Hindlimb muscle (tissue), 1 donor: ENCODE measurements around the gene BFAR. TPM values are rescaled to one million over a fixed set of nuclear protein-coding genes. Genes with fewer than 3 reads are reported as not detected.
"Not testable (repeated sequence)": the region's sequence is repeated elsewhere in the genome, so short reads cannot be mapped to it uniquely, and the experiment has no call there.

Experiments
- DNase-seq: peaks from one replicate; pipeline ENCODE4 v3.0.0-alpha.2; 2013
- polyA plus RNA-seq: library from polyadenylated mRNA; unstranded; fragments of 120-200 nt; gene quantifications from one replicate; pipeline ENCODE4 v1.2.1, GENCODE V29; 2013; ENCODE audit not compliant: insufficient read length

Gene BFAR, protein sequence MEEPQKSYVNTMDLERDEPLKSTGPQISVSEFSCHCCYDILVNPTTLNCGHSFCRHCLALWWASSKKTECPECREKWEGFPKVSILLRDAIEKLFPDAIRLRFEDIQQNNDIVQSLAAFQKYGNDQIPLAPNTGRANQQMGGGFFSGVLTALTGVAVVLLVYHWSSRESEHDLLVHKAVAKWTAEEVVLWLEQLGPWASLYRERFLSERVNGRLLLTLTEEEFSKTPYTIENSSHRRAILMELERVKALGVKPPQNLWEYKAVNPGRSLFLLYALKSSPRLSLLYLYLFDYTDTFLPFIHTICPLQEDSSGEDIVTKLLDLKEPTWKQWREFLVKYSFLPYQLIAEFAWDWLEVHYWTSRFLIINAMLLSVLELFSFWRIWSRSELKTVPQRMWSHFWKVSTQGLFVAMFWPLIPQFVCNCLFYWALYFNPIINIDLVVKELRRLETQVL
- 47.1 TPM for polyA plus RNA-seq

DNA sequence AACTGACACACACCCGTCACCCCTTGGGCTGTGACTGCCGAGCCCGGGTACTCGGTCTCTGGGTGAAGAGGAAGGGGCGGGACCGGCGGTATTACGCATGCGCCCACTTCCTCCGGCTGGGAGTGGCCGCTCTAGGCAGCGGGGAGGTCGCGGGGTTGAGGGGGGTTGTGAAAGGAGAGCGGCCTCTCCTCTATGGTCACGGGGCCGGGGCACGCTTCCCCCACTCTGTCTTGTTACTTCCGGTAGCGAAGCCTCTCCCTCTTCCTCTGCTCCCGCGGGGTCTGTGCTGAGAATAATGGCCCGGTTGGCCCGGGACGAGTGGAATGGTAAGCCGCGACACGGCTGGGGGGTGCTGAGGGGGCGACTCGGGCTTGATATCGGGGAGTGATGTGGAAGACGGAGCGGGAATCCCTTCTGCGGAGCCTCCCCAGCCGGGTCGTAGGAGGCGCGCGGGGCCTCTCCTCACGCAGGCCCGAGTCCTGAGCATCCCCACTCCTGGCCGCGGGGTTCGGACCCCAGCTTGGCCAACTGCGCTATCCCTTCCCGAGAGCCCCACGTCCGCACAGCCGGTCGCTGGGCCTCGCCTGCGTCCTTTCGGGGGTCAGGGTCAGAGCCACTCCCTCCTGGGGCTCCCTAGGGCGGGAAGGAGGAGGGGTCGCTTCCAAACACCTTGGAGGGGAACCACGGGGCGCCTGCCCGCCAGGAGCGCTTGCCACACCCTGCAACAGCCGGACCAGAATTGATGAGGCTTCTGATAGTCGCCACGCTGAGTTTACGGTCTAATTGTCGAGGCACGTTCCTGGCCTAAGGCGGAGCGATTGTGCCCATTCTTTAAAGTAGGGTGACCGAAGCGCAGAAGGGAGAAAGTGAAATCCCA is at the start of gene BFAR:
BFAR (plus strand) TSS at position 259 of the 877 bp plus-strand sequence. CDS start 11,396 bp downstream, outside the sequence.
- DNase-seq = peak; percentile 97

DNA sequence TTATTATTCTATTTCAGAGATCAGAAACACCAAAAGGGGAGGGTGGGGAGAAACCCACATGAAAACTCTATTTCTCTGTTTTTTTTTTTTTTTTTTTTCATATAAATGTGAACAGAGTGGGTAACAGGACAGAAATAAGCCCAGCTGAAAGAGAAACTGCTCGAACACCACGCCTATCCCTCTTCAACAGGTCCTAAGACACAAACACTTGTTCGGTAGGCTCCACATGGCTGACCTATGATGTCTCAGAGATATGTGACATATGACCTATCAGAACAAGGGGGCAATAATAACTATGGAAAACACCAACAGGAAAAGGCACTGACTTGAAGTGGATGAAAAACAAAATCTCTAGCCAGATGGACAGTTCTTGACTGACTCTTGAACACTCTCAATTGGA is 47.5 kb upstream of the BFAR start:
- no peak for DNase-seq

DNA sequence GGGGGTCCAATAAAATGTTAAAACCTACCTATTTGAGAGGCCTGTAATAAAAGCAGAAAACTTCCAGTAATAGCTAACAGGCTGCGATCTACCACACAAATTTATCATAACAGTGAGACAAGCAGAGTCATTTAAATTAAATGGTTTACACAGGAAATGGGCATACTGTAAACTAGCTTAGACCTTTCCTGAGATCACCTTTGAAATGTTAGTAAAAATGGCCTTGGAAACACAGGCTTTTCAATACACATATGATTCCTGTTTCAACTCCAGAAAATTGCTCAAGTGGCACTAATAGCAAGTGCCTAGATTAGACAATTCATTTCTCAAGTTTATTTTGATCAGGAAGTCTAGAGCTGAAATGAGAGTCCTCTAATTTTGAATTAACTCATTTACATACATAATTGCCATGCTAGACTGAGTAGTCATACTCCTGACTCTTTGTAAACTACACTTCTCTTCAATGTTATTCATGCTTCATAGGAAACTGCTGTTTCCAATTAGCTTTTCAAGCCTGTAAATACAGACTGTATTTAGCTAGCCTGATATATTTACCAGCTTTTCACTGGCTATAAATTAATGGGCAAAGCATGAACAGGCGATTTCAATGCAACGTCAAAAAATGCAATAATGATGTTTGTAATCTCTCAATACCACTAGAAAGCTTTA is 46.0 kb upstream of the BFAR start:
- DNase-seq = no peak

DNA sequence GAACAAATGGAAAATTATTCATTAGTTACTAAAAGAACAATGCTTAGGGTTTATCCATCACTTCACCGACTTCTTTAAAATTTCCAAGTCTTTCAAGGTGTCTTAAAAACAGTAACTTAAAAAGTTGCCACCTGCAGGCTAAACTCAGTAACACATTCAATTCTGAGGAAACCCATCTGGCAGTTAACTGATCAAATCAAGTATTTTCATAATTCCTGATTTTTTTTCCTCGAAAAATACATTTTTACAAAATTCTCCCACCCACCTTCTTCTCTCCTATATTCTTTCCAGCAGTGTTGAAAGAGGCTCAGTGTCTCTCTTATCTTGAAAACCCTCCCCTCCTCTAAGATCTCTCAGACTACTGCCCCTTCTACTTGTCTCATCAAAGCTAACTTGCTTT is 32.6 kb upstream of the BFAR start:
- DNase-seq = no peak

DNA sequence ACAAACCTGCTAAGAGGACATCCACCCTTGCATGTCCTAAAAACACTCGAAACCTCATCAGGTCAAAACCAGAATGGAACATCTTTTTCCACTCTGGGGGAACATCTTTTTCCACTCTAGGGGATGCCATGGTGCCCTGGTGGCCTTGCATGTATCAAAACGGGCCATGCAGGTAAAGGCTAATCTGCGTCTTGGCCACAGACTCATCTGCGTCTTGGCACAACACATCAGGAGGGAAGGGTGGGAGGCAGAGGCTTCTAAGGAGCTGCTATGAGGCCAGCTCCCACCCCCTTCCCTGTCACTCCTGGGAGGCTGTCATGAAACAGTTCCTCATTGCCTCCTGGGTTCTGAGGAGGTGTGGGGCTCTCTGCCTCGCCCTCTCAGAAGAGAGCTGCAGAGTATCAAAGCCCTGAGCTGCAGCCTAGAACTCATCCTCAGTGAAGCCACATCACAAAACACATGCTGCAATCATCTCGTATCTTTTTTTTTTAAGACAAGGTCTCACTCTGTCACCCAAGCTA is 30.2 kb upstream of the BFAR start:
- DNase-seq = no peak

DNA sequence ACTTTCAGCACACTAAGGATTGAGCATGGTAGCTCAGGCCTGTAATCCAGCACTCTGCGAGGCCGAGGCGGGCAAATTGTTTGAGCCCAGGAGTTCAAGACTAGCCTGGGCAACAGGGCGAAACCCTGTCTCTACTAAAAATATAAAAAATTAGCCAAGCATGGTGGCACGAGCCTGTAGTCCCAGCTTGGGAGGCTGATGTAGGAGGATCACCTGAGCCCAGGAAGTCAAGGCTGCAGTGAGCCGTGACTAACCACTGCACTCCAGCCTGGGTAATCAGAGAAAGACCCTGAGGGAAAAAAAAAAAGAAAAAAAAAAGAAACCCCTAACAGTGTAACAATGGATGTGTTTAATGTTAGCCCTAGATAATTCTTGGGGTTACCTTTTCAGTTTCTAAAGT is 26.6 kb upstream of the BFAR start:
- no peak for DNase-seq

DNA sequence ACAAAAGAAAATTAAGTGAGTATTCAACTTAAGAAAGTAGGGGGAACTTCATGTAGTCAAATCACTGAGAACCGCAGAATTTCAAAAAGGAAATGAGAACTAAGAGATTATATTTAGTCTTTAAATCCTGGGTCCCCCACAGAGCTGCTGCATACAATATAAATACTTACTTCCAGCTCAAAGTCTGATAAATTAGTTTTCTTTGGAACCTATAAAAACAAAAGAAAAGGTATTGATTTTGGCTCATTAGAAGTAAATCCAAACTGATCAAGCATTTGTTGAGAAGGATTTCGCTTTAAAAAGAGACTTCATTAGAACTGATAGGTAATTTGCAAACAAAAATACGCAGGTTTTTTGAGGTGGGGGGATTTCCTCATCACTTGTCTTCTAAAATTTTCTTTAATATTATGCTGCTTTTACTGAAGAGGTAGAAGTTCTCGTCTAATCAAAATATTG is 24.6 kb upstream of the BFAR start:
- DNase-seq = no peak

DNA sequence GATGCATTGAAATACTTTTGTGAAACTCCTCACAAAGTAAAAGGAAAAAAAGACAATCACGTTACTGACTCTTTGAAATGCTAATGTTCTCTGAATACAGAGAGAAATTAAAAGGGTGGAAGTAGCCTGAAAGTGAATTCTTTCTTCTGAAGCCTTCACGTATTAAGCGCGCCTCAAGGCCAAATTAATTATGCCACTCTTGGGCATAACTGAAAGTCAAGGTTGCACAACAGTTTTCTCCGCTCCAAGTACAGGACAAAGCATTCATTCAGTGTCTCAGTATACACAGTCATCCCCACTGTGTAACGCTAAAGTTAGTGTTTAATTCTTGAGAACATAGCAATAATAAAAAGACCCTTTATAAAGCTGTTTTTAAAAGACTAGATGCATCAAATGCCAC is 24.1 kb upstream of the BFAR start:
- no peak for DNase-seq

DNA sequence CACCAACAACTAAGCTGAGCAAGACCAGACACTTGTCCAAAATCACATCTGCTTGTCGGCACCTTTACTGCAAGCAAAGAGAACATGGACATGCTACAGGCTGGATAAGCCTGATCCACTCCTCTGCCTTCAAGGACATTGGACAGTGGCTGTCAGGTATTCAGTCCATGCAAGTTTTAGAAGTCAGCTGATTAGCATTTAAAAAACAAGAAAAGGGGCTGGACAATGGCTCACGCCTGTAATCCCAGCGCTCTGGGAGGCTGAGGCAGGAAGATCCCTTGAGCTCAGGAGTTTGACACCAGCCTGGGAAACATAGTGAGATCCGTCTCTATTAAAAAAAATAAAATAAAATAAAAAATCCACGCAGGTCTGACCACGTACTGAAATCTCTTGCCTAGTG is 23.0 kb upstream of the BFAR start:
- no peak for DNase-seq

DNA sequence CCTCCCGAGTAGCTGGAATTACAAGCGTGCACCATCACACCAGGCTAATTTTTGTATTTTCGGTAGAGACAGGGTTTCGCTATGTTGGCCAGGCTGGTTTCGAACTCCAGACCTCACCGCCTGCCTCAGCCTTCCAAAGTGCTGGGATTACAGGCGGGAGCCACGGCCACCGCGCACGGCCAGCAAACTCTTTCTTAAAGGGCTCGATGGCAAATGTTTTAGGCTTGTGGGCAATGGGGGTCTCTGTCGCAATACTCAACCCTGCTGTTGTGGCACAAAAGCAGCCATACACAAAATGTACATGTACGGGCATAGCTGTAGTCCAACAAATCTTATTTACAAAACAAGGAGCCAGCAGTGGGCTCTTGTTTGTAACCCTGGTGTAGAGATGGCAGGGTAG is 21.1 kb upstream of the BFAR start:
- DNase-seq = no peak

DNA sequence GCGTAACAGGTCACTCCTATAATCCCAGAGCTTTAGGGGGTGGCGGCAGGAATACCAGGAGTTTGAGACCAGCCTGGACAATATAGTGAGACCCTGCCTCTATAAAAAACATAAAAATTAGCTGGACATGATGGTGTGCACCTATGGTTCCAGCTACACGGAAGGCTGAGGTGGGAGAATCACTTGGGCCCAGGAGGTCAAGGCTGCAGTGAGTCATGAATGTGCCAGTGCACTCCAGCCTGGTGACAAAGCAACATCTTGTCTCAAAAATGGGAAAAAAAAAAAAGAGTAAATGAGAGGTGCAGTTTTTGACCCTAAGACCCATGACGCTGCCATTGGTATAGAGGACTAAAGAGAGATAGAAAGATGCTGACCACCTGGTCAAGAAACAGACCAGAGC is 18.8 kb upstream of the BFAR start:
- no peak for DNase-seq

DNA sequence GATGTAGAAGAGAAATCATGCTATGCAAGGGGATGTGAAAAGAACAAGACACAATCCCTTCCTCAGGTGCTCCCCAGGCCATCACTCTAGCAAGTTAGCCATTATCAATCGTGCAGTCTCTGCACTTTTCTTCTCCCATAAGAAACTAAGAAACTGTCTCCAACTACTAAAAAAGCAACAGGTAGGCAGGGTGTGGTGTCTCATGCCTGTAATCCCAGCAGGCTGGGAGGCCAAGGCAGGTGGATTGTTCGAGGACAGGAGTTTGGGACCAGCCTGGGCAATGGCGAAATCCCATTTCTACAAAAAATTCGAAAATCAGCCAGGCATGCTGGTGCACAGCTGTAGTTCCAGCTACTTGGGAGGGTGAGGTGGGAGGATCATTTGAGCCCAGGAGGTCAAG is 16.5 kb upstream of the BFAR start:
- DNase-seq = no peak

DNA sequence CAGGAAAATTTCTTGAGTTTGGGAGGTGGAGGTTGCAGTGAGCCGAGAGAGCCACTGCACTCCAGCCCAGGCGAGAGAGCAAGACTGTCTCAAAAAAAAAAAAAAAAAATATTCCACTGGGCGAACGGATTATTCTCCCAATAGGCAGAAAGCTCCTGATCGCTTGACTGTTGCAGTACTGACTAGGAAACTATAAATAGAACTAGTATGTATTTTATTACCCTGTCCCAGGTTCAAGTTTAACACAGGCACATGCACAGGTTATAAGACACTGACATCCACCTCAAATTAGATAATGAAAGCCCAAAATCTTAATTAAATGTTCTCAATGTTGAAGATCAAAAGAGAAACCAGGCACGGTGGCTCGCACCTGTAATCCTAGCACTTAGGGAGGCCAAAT is 14.2 kb upstream of the BFAR start:
- no peak for DNase-seq

DNA sequence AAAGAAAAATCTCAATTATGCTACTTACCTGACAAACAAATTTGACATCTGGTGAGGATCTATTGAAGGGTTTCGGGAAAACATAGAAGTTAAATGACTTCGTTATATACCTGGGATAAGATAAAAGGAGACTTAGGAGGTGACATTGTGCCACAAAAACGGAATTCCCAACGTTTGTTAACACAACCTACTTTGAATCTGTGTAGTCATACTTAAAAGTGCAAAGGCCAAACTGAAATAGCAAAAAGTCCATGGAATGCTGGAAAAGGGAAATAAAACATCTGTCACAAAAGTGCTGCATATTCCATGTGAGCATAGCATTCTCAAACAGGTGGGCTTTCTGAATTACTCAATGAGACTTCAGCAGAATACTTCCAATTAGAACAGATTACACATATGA is 5.7 kb upstream of the BFAR start:
- DNase-seq = no peak

DNA sequence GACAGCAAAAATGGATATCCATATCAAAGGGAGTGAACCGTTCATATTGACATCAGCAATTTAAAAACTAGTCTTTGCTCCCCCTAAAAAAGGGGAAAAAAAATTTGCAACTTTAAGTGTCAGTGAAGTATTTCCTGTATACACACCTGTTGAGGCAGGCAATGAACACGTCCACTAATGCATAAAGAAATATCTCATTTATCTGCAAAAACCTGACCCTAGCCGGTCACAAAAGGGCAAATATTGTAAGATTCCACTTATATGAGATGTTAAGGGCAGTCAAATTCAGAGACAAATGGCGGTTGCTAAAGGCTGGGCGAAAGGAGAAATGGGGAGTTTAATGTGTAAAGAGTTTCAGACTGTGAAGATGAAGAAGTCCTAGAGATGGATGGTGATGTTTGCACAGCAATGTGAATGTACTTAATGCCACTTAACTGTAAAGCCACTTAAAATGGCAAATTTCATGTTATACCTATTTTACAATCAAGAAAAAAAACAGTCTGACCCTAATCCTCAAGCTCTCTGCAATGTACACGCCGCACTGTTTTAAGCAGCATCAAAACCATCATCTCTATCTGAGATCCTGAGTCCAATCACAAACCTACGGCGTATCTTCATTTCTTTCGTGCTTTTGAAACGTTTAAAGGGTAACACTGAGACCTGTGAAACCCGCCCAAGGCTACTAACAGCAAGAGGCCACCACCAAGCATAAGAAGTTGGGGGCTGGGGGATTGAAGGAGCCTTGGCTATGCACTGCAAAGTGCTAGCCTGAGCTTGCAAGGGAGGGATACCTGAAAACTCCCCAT is 3.7 kb upstream of the BFAR start:
- no peak for DNase-seq

DNA sequence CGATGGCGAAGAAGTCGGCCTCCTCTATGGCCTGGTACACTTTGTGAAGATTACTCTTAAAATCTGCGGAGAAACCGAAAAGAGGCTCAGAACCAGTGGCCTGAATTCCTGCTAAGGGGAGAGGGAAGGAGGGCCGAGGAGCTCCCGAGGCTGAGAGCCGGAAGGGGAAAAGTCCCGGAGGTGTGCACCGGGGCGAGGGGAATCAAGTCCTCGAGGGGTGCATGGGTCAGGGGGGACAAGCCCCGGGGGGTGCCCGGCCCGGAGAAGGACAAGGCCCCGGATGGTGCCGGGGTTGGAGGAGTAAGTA is 3.2 kb upstream of the BFAR start:
- DNase-seq = no peak

DNA sequence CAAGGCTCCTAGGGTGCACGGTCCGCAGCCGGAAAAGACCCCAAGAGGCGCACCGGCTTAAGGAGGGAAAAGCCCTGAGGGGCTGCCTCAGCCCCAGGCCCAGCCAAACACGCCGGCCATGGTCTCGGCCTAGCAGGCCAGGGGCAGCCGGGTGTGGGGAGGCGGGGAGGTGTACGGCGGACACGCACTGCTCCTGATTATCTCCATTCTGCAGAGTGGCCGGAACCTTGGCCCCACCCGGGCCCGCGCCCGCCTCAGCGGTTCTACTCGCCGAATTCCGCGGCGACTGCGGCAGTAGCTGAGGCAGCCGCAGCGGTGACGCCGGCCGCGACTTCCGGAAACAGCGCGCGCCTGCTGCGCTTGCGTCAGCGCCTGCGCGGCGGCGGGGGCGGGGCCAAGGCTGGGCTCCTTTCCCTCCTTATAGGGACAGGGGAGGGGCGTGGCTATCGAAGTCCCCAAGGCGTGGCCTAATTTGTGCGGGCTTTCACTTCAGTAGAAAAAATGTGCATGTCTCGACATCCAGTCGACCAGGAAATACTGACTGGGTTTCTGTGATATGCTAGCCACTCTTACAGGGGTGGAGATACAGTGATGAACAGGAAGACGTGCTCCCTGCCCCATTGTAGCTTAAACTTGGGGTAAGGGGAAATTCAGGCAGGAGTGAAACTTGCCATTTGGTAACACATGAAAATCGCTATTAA is 2.7 kb upstream of the BFAR start, which contains the start of gene PARN:
PARN (minus strand) TSS at position 342 of the 701 bp plus-strand sequence; CDS start at position 207, 135 bp downstream.
- DNase-seq = peak; percentile 96

DNA sequence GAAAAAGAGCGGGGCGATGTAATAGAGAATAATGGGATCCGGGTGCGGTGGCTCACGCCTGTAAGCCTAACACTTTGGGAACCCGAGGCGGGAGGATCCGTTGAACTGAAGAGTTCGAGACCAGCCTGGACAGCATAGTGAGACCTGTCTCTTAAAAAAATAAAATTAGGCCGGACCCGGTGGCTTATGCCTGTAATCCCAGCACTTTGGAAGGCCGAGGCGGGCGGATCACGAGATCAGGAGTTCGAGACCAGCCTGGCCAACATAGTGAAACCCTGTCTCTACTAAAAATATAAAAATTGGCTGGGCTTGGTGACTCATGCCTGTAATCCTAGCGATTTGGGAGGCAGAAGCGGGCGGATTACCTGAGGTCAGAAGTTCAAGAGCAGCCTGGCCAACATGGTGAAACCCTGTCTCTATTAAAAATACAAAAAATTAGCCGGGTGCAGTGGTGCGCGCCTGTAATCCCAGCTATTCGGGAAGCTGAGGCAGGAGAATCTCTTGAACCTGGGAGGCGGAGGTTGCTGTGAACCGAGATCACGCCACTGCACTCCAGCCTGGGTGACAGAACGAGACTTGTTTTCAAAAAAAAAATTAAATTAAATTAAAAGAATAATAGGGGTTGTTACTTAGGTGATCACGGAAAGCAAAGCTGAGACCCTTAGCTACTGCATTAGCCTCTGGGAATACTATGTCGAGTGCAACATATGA is 2.0 kb upstream of the BFAR start:
- not testable (repeated sequence) for DNase-seq

DNA sequence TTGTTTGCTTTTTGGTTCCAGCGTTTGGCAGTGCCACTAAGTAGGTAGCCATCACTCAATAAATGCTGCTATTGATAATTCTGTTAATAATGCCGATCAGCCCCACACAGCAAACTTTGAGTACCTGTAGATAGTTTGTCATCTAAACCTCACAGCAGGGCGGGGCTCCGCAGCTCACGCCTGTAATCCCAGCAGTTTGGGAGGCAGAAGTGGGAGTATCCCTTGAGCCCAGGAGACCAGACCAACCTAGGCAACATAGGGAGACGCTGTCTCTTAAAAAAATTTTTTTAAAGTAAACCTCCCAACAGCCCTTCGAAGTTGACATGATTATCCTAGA is 1.6 kb downstream of the BFAR start:
- no peak for DNase-seq

DNA sequence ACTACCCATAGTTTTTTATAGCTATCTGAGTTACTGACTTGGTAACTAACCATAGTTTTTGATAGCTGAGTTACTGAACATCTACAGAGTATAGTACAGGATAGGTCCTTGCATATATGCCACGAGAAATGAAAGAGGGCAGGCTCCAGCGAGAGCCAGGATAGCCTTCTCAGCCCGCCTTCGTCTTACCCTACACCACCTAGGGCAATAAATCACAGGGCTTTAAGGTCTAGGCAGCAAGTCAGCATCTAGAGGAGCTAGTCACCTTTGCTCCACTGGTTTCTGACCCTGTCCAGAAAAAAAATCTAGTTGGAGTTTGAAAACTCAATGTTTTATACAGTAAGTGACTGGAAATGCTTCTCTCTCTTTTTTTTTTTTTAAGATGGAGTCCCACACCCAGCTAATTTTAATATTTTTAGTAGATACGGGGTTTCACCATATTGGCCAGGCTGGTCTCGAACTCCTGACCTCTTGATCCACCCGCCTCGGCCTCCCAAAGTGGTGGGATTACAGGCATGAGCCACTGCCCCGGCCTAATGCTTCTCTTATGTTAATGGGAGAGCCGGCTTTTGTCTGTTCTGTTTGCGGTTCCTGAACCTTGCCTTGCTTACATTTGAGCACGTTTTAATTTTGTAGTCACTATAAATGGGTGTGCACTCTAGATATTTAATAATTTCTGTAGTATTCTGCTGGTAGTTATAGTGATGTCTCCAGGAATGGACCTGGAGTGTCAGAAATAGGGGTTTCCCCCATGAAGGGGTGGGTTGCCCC is 2.8 kb downstream of the BFAR start:
- DNase-seq = no peak
